WI38 (cell line): ENCODE measurements around the gene SUPT4H1.

Experiments used
- H3K4me3 ChIP-seq: 2 replicates; pipeline ENCODE4 v1.5.1; 2011; ENCODE audit warnings: low read depth, mild to moderate bottlenecking, control low read depth, low read length
- CTCF ChIP-seq: IDR thresholded peaks from 2 replicates; pipeline ENCODE4 v1.5.1; 2012; ENCODE audit warnings: low read depth, mild to moderate bottlenecking, control low read depth, low read length

SUPT4H1 gene

GRCh38 chr17:58394534-58395223 lies 42.7 kb upstream of the SUPT4H1 start:
- no peak overlapping the region for H3K4me3 ChIP-seq
- no peak for TF ChIP-seq CTCF

GRCh38 chr17:58391302-58391984 lies 39.4 kb upstream of the SUPT4H1 start:
- no peak overlapping the region for H3K4me3 ChIP-seq
- no peak for TF ChIP-seq CTCF

- H3K4me3 ChIP-seq = no peak overlapping the region
- no peak for TF ChIP-seq CTCF
Observed at GRCh38 chr17:58390884-58391283, 38.9 kb upstream of the SUPT4H1 start.

- no peak for TF ChIP-seq CTCF
- H3K4me3 ChIP-seq = no peak overlapping the region
Observed at GRCh38 chr17:58388302-58389190, 36.5 kb upstream of the SUPT4H1 start.

- no peak for TF ChIP-seq CTCF
- H3K4me3 ChIP-seq = no peak overlapping the region
Observed at GRCh38 chr17:58387834-58388233, 35.8 kb upstream of the SUPT4H1 start.

GRCh38 chr17:58386708-58387107 lies 34.7 kb upstream of the SUPT4H1 start:
- H3K4me3 ChIP-seq = no peak overlapping the region
- no peak for TF ChIP-seq CTCF
